ENCODE results near the gene PARP3. TPM values are rescaled to one million over a fixed set of nuclear protein-coding genes. Genes with fewer than 3 reads are reported as not detected.

PARP3 gene
- total RNA-seq, 1 donor from 2014 or later, result 1.7 TPM

DNA sequence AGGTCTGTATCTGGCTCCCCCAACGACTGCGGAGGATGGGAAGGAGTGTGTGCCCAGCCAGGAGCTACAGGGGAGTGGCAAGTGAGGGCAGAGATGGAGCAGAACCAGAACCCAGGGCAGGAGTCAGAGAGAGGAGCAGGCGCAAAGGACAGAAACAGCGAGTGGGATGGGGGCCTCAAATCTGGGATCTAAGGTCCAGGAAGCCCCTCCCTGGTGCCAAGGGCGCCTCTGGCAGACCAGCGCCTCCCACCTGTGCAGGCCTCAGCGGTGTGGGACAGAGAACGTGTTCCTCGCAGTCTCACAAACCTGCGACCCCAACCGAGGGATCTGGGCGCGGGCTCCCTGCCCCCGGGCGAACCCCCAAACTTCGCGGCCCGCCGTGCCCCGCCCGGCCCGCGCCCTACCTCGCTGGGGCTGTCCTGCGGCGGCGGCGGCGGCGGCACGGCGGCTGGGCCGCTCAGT lies 24.8 kb downstream of the PARP3 start:
- DNase-seq, result no peak

DNA sequence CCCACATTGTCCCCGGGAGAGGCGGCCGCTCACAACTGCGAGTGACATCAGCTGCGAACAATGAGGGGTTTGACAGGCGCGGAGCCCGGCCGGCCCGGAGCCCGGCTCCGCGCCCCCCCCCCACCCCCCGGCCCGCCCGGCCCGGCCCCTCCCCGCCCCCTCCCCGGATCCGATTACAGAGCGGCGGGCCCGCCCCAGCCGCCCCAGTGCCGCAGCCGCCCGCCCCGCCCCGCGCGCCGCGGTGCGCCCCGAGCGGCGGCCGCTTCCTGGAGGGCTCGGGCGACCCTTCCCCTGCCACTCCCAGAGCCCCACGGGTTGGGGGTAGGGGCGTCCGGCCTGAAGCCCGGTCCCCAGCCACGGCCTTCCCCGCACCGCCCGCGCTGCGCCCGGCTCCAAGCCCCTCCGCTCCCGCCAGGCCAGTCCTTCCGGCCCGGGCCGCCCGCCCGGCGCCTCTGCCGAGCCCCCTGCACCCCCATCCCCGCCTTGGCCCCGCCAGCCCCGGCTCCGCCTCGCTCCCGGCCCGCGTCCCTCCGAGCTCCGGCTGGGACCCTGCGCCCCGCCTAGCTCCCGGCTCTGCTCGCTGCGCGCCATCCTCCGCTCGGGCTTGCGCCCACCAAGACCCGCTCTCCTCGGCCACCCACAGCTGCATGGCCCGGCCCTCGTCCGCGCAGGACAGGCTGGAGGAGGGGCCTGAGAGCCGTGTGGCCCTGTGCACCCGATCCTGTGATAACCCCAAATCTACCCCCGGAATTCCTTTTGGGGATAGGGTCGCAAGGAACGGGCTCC lies 25.4 kb downstream of the PARP3 start, which contains the start of gene PCBP4:
PCBP4 (minus strand) TSS at position 71 of the 786 bp plus-strand sequence. CDS start 6,214 bp downstream, outside the sequence.
- peak; percentile 72 for DNase-seq

DNA sequence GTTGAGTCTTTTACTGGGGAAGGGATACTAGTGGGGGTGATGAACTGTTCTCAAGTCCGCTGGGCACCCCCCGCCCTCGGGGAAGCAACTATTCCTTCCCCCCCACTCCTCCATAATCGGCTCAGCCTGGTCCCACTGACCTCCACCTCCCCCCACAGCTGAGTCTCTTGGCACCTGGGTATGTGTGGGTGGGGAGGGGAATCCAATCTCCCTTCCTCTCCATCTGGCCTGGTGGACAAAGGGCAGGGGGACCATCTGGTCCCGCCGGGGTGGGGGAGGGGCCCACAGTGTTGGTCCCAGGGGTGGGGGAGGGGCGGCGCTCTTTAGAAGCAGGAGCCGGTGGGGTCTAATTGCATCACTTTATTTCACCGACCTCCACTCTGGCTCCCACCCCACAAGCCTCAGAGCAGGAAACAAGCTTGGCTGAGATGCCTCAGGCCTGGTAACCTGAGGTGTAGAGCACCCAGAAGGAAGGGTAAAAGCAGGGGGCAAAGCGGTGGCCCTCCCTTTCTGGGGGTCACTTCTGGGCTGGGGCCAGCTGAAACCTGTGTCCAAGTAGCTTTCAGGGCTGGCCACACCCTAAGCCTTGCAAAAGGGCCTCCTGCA lies 26.1 kb downstream of the PARP3 start:
- DNase-seq, result no peak

DNA sequence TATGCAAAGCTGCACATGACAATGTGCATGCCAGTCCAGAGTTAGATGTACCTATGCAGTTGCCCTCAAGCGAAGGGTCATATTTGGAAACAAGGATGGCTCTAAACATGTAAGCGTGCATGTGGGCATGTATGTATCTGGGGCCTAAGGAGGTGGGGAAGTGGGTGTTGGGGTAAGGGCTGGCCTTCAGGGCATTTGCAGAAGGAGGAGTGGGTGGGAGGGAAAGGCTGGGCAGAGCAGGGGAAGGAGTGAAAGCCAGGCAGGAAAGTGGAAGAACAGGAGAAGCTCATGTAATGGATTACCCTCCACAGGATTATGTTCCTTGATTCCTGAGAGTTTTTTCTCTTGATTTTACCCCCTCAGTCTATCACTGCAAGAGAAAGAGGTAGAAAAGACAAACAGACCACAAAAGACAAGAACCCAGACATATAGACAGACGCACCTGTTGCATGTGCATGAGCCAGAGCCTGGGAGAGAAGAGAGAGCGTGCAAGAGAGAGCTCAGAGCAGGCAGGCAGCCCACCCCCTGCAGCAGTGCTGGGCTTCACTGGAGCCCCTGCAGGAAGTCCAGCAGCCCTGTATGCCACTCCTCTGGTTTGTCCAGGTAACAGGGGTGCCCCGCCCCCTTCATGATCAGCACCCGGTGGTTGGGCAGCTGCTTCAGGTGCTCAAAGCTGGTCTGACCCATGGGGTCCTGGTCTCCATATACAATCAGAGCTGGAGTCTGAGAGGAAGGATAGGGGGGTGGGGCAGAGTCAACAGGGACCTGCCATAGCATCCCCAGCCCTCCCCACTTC lies 26.9 kb downstream of the PARP3 start:
- DNase-seq, result no peak

DNA sequence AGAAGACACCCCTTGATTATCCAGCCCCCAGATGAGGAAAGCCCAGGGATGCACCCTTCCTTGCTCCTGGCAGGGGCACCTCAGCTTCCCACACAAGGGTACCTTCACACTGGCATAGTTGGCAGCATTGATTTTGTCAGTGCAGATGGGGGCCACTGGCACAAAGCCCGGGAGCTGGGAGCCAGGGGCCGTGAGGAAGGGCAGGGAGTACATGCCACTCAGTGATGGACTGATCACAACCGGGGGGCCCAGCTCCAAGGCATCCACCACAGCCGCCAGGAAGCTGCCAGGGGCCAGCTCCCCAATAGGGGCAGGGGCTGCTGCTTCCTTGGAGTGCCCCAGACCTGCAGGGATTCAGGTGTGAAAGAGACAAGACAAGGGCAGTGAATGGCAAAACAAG lies 27.7 kb downstream of the PARP3 start:
- DNase-seq, result no peak

DNA sequence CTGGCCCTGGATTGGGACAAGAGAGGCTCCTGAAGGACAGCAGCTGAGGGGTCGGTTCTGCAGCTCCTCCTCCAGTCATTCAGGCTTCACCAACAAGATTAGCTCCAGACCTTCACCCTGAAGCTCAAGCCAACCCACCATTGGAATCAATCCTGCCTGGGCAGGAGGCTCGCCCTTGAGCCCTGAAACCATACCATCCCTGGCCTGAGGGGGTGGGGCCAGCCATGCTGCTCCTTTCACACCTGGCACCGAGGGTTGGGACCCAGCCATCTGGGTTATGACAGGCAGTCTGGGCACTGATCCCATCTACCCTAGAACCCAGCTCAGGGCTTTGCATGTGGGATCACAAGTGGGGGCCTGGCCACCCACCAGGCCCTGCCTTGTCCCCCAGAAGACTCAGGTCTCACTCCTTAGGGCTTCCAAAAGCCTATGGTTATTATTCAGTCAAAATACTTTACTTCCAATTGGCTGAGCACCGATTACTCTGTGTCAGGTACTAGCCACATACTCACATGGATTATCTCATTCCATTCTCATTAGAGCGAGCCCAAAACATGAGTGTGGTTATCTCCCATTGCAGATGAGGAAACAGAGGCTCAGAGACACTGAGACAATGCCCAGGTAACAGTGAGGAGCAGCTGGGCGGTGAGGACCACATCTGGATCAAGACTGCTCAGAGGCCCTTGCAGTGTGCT lies 28.6 kb downstream of the PARP3 start:
- DNase-seq, result no peak

DNA sequence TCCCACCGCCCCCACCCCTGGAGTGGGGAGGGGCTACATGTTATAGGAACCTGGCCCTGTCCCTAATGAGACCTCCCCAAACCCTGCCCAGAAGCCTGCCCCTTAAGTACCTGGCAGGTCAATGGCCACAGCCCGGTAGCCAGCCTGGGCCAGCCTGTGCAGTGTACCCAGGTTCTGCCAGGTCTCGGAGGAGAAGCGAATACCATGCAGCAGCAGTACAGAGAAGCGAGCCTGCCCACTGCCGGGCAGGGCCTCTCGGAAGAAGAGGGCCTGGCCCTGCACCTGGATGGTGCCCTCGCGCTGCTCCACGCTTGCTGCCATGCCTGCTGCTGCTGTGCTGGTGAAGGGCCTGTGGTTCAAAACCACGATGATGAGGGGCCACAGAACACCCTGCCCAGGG lies 29.2 kb downstream of the PARP3 start:
- DNase-seq, result no peak

DNA sequence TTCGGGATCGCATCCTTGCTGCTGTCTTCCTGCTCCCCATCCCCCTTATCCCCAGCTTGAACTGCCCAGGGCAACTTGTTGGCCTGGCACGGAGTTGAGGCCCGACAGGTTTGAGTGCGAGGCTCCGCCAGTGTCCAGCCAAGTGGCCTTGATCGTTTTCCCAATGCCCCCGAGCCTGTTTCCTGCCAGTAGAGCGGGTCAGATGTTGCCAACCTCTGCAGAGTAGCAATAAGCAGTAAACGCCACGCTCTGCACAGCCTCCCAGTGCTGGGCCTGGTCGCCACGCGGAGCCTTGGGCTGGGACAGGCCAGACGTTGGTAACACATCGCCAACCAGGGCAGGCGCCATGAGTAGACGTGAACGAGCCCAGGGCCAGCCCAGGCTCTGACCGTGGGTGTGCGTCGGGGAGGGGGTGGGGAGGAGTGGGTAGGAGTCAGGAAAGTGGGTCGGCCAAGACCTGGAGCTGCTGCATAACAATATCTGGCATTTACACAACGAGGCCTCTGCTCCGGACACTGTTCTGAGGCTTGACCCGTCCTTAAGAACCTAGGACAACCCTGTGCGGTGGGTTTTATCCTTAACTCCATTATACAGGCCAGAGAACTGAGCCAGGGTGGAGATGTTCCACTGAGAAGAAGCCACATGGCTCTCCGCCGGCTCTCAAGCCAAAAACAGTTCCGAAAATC lies 32.3 kb downstream of the PARP3 start:
- no peak for DNase-seq

DNA sequence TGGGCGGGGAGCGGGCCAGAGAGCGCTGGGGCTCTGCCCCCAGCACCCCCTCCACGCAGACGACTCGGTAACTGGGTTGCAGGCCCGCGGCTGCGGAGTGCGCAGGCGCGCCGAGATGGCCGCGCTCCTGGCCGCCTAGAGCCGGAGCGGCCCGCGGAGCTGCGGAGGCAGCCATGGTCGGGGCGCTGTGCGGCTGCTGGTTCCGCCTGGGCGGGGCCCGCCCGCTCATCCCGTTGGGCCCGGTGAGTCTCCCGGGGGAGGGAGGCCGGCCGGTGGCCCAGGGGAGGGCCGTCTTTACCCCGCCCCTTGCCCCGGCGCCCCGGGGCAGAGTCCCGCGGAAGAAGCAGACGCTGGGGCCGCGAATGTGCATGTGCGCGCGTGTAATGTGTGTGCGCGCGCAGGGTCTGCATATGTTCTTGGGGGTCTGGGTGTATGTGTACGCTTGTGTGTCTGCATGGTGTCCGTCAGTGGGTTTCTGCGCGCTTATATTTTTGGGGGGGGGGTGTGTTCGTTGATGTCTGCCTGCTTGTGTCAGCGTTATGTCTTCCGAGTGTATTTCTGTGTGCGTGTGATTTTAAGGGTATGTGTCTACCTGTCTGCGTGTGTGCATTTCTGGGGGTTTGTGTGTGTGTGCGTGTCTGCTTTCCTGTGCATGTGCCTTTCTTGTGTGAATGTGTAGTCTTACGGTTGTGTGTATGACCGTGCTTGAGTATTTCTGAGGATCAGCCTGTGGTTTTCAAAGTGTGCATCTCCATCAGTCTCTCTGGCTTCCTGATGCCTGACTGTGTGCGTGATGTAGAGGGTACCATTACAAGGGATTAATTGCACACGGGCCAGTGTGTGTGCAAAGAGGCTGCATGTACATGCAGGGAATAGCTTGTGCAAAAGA lies 33.0 kb downstream of the PARP3 start, which contains the start of gene ABHD14A:
ABHD14A (plus strand) TSS at position 102 of the 889 bp plus-strand sequence; CDS start at position 174, 72 bp downstream.
- DNase-seq, result peak; percentile 69

DNA sequence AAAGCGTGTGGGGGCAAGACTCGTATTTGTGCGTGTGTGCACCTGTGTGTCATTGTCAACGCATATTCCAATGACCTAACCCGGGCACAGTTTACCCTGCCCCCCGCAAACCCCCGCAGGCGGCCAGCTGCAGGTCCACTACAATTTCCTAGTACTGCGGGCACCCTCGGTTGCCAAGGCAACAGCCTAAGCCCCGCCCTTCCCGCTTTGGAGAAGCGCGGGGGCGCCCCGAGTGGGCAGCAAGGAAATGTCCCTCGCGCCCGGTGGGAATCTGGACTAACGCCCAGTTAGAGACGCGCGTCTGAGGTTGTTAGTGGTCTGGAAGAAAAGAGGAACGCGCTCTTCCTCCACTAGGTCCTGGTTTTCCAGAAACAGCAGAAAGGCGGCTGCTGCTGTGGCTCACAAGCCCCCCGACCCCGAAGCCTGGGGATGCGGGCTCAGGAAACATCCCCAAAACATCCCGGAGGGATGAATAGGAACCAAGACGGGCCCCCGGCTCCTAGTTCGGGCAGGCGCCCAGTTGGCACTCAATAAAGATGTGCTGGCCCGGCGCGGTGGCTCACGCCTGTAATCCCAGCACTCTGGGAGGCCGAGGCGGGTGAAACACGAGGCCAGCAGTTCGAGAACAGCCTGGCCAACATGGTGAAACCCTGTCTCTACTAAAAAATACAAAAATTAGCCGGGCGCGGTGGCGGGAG lies 33.8 kb downstream of the PARP3 start:
- DNase-seq, result peak; percentile 75

DNA sequence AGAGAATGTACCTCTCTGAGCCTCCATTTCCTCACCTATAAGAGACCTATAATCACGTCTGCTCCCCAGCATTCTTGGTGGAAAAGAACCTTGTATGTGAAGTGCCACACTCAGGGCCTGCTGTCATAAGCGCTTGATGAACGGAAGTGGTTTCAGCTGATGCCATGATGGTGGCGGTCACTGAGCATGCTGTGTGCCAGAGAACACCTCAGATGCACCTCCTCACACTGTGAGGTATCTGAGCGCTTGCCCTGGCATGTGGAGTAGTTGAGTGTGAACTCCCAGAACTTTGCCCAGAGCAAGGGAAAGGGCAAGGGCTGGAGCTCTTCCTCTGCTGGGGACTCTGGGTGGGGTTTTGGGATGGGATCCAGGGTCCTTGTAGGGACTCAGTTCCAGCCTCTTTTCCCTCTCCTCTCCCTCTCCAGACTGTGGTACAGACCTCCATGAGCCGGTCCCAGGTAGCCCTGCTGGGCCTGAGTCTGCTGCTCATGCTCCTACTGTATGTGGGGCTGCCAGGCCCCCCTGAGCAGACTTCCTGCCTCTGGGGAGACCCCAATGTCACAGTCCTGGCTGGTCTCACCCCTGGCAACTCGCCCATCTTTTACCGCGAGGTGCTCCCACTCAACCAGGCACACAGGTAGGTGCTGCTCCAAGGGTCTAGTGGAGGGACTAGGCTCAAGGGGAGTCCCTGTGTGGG lies 35.4 kb downstream of the PARP3 start:
- DNase-seq, result no peak

DNA sequence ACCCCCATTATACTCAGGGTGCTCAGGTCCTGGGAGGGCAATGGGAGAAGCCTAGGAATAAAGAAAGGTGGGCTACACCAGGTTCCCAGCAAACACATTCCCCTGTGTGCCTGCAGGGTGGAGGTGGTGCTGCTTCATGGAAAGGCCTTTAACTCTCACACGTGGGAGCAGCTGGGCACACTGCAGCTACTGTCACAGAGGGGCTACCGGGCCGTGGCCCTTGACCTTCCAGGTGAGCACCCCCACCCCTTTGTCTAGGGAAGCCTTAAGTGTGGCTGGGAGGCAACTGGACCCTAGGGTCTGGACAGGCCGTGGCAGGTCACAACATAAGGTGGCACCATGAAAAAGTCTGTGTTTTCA lies 36.0 kb downstream of the PARP3 start:
- no peak for DNase-seq

DNA sequence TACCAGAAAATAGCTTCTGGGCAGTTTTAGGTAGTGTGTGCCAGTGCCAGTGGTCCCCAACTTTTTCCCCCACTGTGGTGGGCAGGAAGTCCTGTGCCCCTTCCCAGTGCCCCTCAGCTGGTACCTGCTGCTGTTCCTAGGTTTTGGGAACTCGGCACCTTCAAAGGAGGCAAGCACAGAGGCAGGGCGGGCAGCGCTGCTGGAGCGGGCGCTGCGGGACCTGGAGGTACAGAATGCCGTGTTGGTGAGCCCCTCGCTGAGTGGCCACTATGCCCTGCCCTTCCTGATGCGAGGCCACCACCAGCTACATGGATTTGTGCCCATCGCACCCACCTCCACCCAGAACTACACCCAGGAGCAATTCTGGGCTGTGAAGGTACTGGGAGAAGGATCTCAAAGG lies 38.1 kb downstream of the PARP3 start:
- DNase-seq, result no peak

DNA sequence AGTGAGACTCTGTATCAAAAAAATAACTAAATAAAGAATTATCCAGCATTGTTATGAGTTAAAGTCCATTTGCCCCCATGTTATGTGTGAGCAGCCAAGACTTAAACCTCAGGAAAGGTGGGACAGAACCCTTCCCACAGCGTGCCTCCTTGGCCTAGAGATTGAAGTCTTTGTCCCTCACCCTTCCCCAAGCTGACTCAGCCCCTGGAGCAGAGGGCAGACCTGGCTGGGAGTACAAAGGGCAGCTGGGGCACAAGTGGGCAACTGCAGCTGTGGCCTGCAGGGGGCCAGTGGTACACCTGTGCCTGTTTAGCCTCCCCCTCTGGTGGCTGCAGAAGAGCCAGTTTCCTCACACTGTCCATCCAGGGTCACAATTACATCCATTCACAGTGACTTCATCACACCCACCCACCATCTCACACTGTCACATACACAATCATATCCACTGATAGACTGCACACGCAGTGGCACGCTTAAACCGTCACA lies 40.2 kb downstream of the PARP3 start:
- no peak for DNase-seq

DNA sequence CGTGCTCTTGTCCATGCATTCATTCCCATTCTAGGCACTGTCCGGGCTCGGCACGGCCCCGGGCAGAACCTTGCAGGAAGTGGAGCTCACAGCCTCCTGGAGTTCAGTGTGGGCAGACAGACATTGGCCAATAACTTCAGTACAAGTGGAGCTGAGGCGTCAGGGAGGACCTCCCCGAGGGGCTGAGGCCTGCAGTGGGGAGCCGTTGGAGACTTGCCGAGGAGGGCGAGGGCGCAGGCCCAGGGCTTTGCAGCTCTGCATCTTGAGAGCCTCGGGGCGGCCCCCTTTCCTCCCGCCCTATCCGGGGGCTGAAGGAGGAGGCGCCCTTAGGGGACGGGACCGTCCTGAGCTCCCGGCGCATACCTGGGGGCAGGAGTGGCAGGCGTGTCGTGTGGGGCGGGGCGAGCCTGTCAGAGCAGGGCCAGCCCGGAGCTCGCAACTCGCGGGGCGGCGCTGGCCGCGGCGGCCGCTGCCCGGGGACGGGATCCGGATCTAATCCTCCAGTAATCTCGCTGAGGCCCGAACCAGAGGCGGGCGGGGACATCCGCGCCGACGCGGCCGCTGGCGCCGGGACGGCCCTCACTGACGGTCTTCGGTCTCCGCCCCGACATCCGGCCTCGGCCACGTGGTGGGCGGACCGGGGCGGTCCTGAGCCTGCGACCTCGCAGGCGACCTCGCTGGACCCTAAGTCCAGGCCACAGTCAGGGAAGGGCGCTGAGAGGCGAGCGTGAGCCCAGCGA lies 40.8 kb downstream of the PARP3 start, which contains the start of gene ACY1:
ACY1 (plus strand) TSS at position 698 of the 740 bp plus-strand sequence. CDS start 530 bp downstream, outside the sequence.
- peak; percentile 67 for DNase-seq

DNA sequence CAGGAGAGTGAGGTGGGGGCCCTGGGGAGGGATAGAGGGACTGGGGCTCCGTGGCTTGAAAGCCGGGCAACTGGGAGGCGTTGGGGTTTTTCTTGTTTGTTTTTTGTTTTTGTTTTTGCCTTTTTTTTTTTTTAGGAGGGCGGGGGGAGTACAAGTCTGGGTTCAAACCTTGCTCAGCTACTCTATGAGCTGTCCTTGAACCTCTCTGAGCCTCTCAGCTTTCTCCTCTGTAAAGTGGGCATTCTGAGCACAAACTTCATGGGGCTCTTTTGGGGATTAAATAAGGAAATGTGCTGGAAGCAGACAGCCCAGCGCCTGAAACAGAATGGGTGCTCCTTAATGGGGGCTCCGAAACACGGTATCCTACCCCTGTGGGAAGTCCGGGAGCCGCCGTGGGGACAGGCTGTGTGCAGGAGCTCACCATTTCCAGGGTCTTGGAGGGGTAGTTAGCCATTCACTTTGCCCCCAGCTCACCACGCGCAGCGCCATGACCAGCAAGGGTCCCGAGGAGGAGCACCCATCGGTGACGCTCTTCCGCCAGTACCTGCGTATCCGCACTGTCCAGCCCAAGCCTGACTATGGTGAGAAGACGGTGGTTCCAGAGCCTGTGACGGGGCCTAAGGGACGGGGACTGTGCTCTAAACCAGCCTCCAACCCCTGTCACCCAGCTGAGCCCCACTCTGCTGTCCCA lies 41.6 kb downstream of the PARP3 start:
- DNase-seq, result no peak

DNA sequence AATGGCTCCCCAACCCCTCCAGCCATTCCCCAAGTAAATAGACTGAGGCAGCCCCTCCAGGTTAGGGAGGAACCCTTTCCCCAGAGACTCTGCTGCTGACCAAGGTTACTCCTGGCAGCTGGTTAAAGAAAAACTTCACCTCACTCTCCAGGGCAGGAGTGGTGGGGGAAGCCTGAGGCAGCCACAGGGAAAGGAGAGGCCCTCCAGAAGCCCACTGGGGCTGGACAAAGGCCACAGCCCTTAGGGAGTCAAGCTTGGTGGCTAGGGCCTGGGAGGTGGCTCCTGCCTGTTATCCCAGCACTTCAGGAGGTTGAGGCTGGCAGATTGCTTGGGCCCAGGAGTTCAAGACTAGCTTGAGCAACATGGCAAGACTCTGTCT lies 42.1 kb downstream of the PARP3 start:
- no peak for DNase-seq

DNA sequence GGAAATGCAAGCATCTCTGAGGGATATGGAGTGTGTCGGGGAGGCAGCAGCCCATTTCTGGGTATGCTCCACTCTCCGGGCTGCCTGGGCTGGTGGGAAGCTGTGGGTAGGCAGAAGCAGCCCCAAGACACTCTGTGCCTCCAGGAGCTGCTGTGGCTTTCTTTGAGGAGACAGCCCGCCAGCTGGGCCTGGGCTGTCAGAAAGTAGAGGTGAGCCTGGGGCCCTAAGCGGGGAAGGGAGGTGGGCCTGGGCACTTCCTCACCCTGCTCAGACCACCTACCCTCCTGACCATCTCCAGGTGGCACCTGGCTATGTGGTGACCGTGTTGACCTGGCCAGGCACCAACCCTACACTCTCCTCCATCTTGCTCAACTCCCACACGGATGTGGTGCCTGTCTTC lies 42.9 kb downstream of the PARP3 start:
- DNase-seq, result no peak
